Hepatocyte (in vitro differentiated cells): ENCODE data around the gene KCNJ3. TPM values are rescaled to one million over a fixed set of nuclear protein-coding genes. Genes with fewer than 3 reads are reported as not detected.

Experiments used
- DNase-seq: peaks from one replicate; pipeline ENCODE4 v3.0.0-alpha.2; 2016; ENCODE audit warnings: low spot score
- H2AFZ ChIP-seq: fragments of 200-600 bp; sonication (generic); 2 replicates; pipeline ENCODE4 v1.6.0; 2016; ENCODE audit warnings: antibody characterized with exemption, mild to moderate bottlenecking
- H3K27ac ChIP-seq: fragments of 200-600 bp; sonication (generic); 2 replicates; pipeline ENCODE4 v1.5.1; 2016; ENCODE audit warnings: mild to moderate bottlenecking
- H3K27me3 ChIP-seq: fragments of 200-600 bp; sonication (generic); 2 replicates; pipeline ENCODE4 v1.6.1; 2016
- H3K36me3 ChIP-seq: fragments of 200-600 bp; sonication (generic); replicated peaks from 2 replicates; pipeline ENCODE4 v1.5.1; 2016; ENCODE audit warnings: low read depth; ENCODE audit not compliant: insufficient read depth
- H3K4me1 ChIP-seq: fragments of 200-600 bp; sonication (generic); 2 replicates; pipeline ENCODE4 v1.5.1; 2016; ENCODE audit warnings: mild to moderate bottlenecking, moderate library complexity; ENCODE audit not compliant: insufficient read depth
- H3K4me2 ChIP-seq: fragments of 200-600 bp; sonication (generic); 2 replicates; pipeline ENCODE4 v1.6.0; 2016
- H3K4me3 ChIP-seq: fragments of 200-600 bp; sonication (generic); 2 replicates; pipeline ENCODE4 v1.5.1; 2016; ENCODE audit warnings: mild to moderate bottlenecking
- H3K79me2 ChIP-seq: fragments of 200-600 bp; sonication (generic); 2 replicates; pipeline ENCODE4 v1.6.0; 2017; ENCODE audit warnings: mild to moderate bottlenecking
- H3K9me2 ChIP-seq: fragments of 200-600 bp; sonication (generic); replicated peaks from 2 replicates; pipeline ENCODE4 v1.6.0; 2017; ENCODE audit warnings: mild to moderate bottlenecking; ENCODE audit not compliant: insufficient read depth
- H3K9me3 ChIP-seq: fragments of 200-600 bp; sonication (generic); 2 replicates; pipeline ENCODE4 v1.5.1; 2016; ENCODE audit warnings: low read depth, mild to moderate bottlenecking
- H4K20me1 ChIP-seq: fragments of 200-600 bp; sonication (generic); 2 replicates; pipeline ENCODE4 v1.6.0; 2016; ENCODE audit warnings: mild to moderate bottlenecking; ENCODE audit not compliant: insufficient read depth, poor library complexity, severe bottlenecking
- EZH2 ChIP-seq: fragments of 200-600 bp; sonication (generic); IDR thresholded peaks from 2 replicates; pipeline ENCODE4 v1.6.1; 2016; ENCODE audit warnings: antibody characterized with exemption, mild to moderate bottlenecking, borderline replicate concordance
- EZH2phosphoT487 ChIP-seq: fragments of 200-600 bp; sonication (generic); IDR thresholded peaks from one replicate; pipeline ENCODE4 v1.6.1; 2018; ENCODE audit warnings: antibody characterized with exemption, mild to moderate bottlenecking, low read depth, moderate library complexity; ENCODE audit not compliant: unreplicated experiment, severe bottlenecking
- WGBS: methylation state at CpG from one replicate; pipeline ENCODE4 v1.1.6; 2016; ENCODE audit warnings: low lambda C conversion rate; ENCODE audit errors: missing lambda C conversion rate; 5-methylcytosine and 5-hydroxymethylcytosine counted together
- polyA plus RNA-seq: library from polyadenylated mRNA; unstranded; fragments of >200 nt; fragmentation: Nextera tagmentation; extraction: Ambion mirVana; gene quantifications from 2 replicates; pipeline ENCODE4 v1.2.1, GENCODE V29; 2016
- total RNA-seq: library from RNA; depleted of rRNA; stranded (reverse); fragments of >200 nt; gene quantifications from 2 replicates; pipeline ENCODE4 v1.2.3, GENCODE V29; 2014
- TF ChIP-seq, protein P1 (sequence below): fragments of 200-600 bp; sonication (generic); IDR thresholded peaks from 2 replicates; pipeline ENCODE4 v1.5.1; 2016; ENCODE audit warnings: antibody characterized with exemption, mild to moderate bottlenecking; ENCODE audit not compliant: poor library complexity

Gene KCNJ3
- total and polyA plus RNA-seq, 2 experiments from 2014 or later, result 0.04 to 3.0 TPM

DNA sequence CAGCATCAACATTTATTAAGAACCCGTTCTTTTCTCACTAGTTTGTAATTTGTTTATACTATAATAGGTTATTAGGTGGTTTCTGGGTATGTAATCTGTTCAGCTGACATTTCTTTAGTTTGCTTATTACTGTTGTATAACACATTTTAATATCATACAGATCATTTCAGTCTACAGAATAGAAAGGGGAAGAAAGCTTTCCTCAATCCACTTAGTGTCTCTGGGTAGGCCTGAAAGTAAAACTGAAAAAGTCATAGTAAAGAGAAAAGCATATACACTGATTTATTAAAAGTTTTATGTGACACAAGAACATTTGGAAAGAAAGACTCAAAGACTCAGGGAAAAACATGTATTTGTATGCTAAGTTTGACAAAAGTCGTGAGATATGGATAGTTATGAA is 16.8 kb upstream of the KCNJ3 start:
- DNase-seq, result no peak
- TF ChIP-seq EZH2 (no peak), EZH2phosphoT487 (no peak)

DNA sequence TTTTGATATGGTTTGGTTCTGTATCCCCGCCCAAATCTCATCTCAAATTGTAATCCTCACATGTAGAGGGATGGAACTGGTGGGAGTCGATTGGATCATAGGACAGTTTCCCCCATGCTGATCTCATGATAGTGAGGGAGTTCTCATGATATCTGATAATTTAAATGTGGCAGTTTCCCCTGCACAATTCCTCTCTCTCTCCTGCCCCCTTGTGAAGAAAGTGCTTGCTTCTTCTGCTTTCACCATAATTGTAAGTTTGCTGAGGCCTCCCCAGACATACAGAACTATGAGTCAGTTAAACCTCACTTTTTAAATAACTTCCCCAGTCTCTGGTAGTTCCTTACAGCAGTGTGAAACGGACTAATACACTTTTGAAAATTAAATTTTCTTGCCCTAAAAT is 12.3 kb upstream of the KCNJ3 start:
- Histone ChIP-seq H3K36me3 (no peaks in the 10 kb centered on the region), H3K4me1 (no peaks in the 10 kb centered on the region), H2AFZ (no peak overlapping the region), H3K27ac (no peak overlapping the region), H3K27me3 (no peaks in the 10 kb centered on the region), H3K9me2 (no peaks in the 10 kb centered on the region), H4K20me1 (no peaks in the 10 kb centered on the region), H3K9me3 (no peaks in the 10 kb centered on the region), H3K79me2 (no peaks in the 10 kb centered on the region), H3K4me2 (no peak overlapping the region), H3K4me3 (no peak overlapping the region)
- 77% methylated on average over 3 of the region's 3 CpGs for WGBS
- TF ChIP-seq, protein P1, sequence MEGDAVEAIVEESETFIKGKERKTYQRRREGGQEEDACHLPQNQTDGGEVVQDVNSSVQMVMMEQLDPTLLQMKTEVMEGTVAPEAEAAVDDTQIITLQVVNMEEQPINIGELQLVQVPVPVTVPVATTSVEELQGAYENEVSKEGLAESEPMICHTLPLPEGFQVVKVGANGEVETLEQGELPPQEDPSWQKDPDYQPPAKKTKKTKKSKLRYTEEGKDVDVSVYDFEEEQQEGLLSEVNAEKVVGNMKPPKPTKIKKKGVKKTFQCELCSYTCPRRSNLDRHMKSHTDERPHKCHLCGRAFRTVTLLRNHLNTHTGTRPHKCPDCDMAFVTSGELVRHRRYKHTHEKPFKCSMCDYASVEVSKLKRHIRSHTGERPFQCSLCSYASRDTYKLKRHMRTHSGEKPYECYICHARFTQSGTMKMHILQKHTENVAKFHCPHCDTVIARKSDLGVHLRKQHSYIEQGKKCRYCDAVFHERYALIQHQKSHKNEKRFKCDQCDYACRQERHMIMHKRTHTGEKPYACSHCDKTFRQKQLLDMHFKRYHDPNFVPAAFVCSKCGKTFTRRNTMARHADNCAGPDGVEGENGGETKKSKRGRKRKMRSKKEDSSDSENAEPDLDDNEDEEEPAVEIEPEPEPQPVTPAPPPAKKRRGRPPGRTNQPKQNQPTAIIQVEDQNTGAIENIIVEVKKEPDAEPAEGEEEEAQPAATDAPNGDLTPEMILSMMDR, result peak; percentile 11
- TF ChIP-seq EZH2phosphoT487, result no peak
- DNase-seq, result no peak

More for the DNA sequence above, 16.8 kb upstream of the KCNJ3 start:
- Histone ChIP-seq H3K36me3 (no peaks in the 10 kb centered on the region), H4K20me1 (no peaks in the 10 kb centered on the region), H3K4me3 (no peak overlapping the region), H3K79me2 (no peaks in the 10 kb centered on the region), H3K4me1 (no peaks in the 10 kb centered on the region), H2AFZ (no peak overlapping the region), H3K27me3 (no peaks in the 10 kb centered on the region), H3K9me3 (no peaks in the 10 kb centered on the region), H3K4me2 (no peak overlapping the region), H3K9me2 (no peaks in the 10 kb centered on the region), H3K27ac (no peak overlapping the region)
- 88% methylated on average over 2 of the region's 2 CpGs for WGBS

DNA sequence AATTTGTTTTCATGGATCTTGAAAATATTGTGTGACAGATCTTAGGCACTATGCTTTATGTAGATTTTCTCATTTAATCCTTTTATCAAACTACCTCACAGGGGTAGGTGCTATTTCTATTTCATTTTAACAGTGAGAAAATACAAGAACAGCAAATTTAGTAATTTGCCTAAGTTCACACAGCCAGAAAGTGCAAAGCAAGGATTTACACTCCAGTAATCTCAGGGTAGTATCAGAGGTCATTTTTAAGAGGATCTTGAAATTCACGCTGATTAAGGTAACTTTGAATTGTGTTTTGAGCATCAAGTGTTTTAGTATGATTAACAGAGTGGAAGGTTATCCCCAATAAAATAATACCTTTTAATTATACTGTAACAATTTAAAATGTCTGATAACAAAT is 10.1 kb upstream of the KCNJ3 start:
- no peaks in the 10 kb centered on the region for H3K27me3 ChIP-seq
- no peak for DNase-seq

DNA sequence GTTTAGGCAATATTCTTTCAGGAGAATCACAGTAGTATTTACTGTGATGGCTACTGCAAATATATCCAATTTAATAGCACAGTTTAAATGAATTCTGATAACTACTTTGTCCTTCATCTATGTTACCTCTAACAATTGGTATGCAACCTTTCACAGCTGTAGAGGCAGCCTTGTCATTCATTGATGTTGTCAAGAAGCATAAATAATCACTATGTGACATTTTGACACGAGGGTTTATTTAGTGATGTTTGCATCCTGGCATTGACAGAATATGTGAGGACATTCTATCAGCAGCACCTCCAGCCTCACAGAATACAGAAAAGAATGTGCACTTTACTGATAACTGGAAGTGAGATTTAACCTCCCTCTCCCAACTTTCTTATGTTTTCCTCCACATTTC is 9.3 kb upstream of the KCNJ3 start:
- H3K27me3 ChIP-seq, result no peaks in the 10 kb centered on the region
- H3K4me2 ChIP-seq, result no peak overlapping the region
- 30% methylated on average over 1 of the region's 1 CpG for WGBS
- H3K4me3 ChIP-seq, result no peak overlapping the region
- H4K20me1 ChIP-seq, result no peaks in the 10 kb centered on the region
- H3K79me2 ChIP-seq, result no peaks in the 10 kb centered on the region
- DNase-seq, result no peak
- no peaks in the 10 kb centered on the region for H3K9me2 ChIP-seq
- H2AFZ ChIP-seq, result no peak overlapping the region
- no peaks in the 10 kb centered on the region for H3K4me1 ChIP-seq
- no peak for TF ChIP-seq EZH2phosphoT487
- TF ChIP-seq EZH2, result no peak
- TF ChIP-seq, protein P1, result no peak
- H3K9me3 ChIP-seq, result no peaks in the 10 kb centered on the region
- H3K36me3 ChIP-seq, result no peaks in the 10 kb centered on the region
- no peak overlapping the region for H3K27ac ChIP-seq

More for the DNA sequence above, 10.1 kb upstream of the KCNJ3 start:
- 91% methylated on average over 1 of the region's 1 CpG for WGBS
- Histone ChIP-seq H4K20me1 (no peaks in the 10 kb centered on the region), H3K79me2 (no peaks in the 10 kb centered on the region), H3K9me3 (no peaks in the 10 kb centered on the region), H3K36me3 (no peaks in the 10 kb centered on the region), H3K4me1 (no peaks in the 10 kb centered on the region), H3K9me2 (no peaks in the 10 kb centered on the region), H3K4me2 (no peak overlapping the region), H3K4me3 (no peak overlapping the region), H2AFZ (no peak overlapping the region), H3K27ac (no peak overlapping the region)
- TF ChIP-seq EZH2 (no peak), EZH2phosphoT487 (no peak)
- TF ChIP-seq, protein P1, result no peak
